ENCODE results near the gene DDX47. TPM values are rescaled to one million over a fixed set of nuclear protein-coding genes. Genes with fewer than 3 reads are reported as not detected.

The DDX47 gene
- total and polyA plus RNA-seq, 2 donors (not counting 1 experiment from before 2014, with no cell fraction given): 50.1 to 93.7 TPM

Small RNA genes within 50 kb of the gene (small RNA-seq; reads per million reads assigned to genes)
- gene AC007215.1 (ENCODE audit: insufficient read length, low read depth, low replicate concordance): not detected
- gene MIR613 (ENCODE audit: insufficient read length, low read depth, low replicate concordance): not detected

Other genes starting within 250 kb of the DDX47 start
- 20.2 and 22.1 TPM in 2 replicates for gene CREBL2, start 201.5 kb upstream of the DDX47 start, total RNA-seq
- 4.9 and 6.5 TPM in 2 replicates for gene CREBL2, start 201.5 kb upstream of the DDX47 start, polyA plus RNA-seq
- 0.85 and 0.96 TPM in 2 replicates for gene GPR19, start 117.2 kb upstream of the DDX47 start, total RNA-seq
- gene GPR19, start 117.2 kb upstream of the DDX47 start, polyA plus RNA-seq: 0.21 and 0.35 TPM in 2 replicates
- 133 and 149 TPM in 2 replicates for gene CDKN1B, start 96.0 kb upstream of the DDX47 start, total RNA-seq
- gene CDKN1B, start 96.0 kb upstream of the DDX47 start, polyA plus RNA-seq: 57.0 and 77.4 TPM in 2 replicates
- gene APOLD1, start 27.7 kb upstream of the DDX47 start, total RNA-seq: 3.7 and 4.7 TPM in 2 replicates
- 0.63 and 1.5 TPM in 2 replicates for gene APOLD1, start 27.7 kb upstream of the DDX47 start, polyA plus RNA-seq
- not detected in 2 replicates for gene GPRC5A, start 78.2 kb downstream of the DDX47 start, total RNA-seq
- gene GPRC5A, start 78.2 kb downstream of the DDX47 start, polyA plus RNA-seq: 0.01 TPM in 1 of 2 replicates, not detected in the other
- gene GPRC5D, start 138.8 kb downstream of the DDX47 start, total RNA-seq: 0.47 and 0.92 TPM in 2 replicates
- 6.4 and 7.7 TPM in 2 replicates for gene GPRC5D, start 138.8 kb downstream of the DDX47 start, polyA plus RNA-seq
- gene HEBP1, start 186.9 kb downstream of the DDX47 start, total RNA-seq: 11.2 and 14.5 TPM in 2 replicates
- gene HEBP1, start 186.9 kb downstream of the DDX47 start, polyA plus RNA-seq: 5.6 and 6.0 TPM in 2 replicates
- 7.7 and 8.2 TPM in 2 replicates for gene FAM234B, start 231.0 kb downstream of the DDX47 start, total RNA-seq
- 2.6 and 2.7 TPM in 2 replicates for gene FAM234B, start 231.0 kb downstream of the DDX47 start, polyA plus RNA-seq

Data from B cell (primary cell).